Thyroid gland (tissue), 4 donors: ENCODE data around the gene VAV3.

Source experiments
- POLR2A ChIP-seq, 2 donors: fragments of 450-650 bp; IDR thresholded peaks; one replicate each; pipeline ENCODE4 v1.6.1; 2017; ENCODE audit warnings: antibody characterized with exemption in 2 of 2, mild to moderate bottlenecking in 2 of 2, moderate library complexity in 1 of 2
- TF ChIP-seq, protein P1 (sequence below), 6 experiments: fragments of 200-600 bp in 3 of 6; fragments of 450-650 bp in 3 of 6; sonication (generic) in 3 of 6; IDR thresholded peaks; one replicate each; pipeline ENCODE4 v1.5.1; 2016 to 2019; ENCODE audit warnings: antibody characterized with exemption in 6 of 6, mild to moderate bottlenecking in 2 of 6, inconsistent platforms in 1 of 6, moderate library complexity in 1 of 6

DNA sequence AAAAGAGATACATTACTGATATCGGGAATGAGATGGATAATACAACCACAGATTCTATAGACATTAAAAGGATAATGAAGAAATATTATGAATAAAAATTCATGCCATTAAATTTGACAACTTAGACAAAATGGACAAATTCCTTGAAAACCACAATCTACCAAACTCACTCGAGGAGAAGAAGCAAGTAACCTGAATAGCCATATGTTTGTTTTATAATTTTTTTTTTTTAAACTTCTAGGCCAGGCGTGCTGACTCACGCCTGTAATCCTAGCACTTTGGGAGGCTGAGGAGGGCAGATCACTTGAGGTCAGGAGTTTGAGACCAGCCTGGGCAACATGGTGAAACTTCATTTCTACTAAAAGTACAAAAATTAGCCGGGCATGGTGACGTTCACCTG lies 327.9 kb downstream of the VAV3 start:
- TF ChIP-seq, protein P1, sequence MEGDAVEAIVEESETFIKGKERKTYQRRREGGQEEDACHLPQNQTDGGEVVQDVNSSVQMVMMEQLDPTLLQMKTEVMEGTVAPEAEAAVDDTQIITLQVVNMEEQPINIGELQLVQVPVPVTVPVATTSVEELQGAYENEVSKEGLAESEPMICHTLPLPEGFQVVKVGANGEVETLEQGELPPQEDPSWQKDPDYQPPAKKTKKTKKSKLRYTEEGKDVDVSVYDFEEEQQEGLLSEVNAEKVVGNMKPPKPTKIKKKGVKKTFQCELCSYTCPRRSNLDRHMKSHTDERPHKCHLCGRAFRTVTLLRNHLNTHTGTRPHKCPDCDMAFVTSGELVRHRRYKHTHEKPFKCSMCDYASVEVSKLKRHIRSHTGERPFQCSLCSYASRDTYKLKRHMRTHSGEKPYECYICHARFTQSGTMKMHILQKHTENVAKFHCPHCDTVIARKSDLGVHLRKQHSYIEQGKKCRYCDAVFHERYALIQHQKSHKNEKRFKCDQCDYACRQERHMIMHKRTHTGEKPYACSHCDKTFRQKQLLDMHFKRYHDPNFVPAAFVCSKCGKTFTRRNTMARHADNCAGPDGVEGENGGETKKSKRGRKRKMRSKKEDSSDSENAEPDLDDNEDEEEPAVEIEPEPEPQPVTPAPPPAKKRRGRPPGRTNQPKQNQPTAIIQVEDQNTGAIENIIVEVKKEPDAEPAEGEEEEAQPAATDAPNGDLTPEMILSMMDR (IDR thresholded peaks at IDR 0.05) = no peak
- TF ChIP-seq POLR2A (IDR thresholded peaks at IDR 0.05) = no peak
